B cell (primary cell): Measurements from ENCODE around the gene WNT3A. TPM values are rescaled to one million over a fixed set of nuclear protein-coding genes. Genes with fewer than 3 reads are reported as not detected.
A peak's percentile ranks its signal among the peaks of the same experiment; 100 is the strongest.

Source experiments
- ATAC-seq: fragments of 200-7000 bp; cut with Tn5 transposase; one replicate; pipeline ENCODE4 v1.10.0; 2021; ENCODE audit warnings: low read depth, mild to moderate bottlenecking, moderate number of reproducible peaks, moderate library complexity
- CTCF ChIA-PET: fragments of 350-600 bp; sonication (Branson Sonifier 250); formaldehyde crosslinking; loops from one replicate; lab custom pipeline; 2021; ENCODE audit warnings: antibody characterized with exemption, inconsistent platforms; lab: Charles Lee
- POLR2A ChIA-PET: fragments of 350-600 bp; sonication (Branson Sonifier 250); formaldehyde crosslinking; loops from one replicate; lab custom pipeline; 2021; ENCODE audit warnings: antibody characterized with exemption; lab: Charles Lee
- DNase-seq: peaks from one replicate; pipeline ENCODE4 v3.0.0; 2013
- H2AFZ ChIP-seq: 2 replicates; pipeline ENCODE4 v1.6.1; 2012; ENCODE audit warnings: mild to moderate bottlenecking, low read depth, low read length; ENCODE audit not compliant: insufficient read depth, poor library complexity, severe bottlenecking
- H3K27ac ChIP-seq, 2 donors: 1 replicate in 1 of 2; 2 replicates in 1 of 2; pipeline ENCODE4 v1.5.1; 2012 to 2013; ENCODE audit warnings: low read length in 2 of 2, mild to moderate bottlenecking in 2 of 2, moderate library complexity in 1 of 2
- H3K27me3 ChIP-seq, 4 experiments: fragments of 200-600 bp in 1 of 4; sonication (generic) in 1 of 4; replicated peaks in 1 of 4; 1 replicate in 2 of 4; 2 replicates in 2 of 4; pipeline versions ENCODE4 v1.6.1 to v1.7.0; 2013 to 2016; ENCODE audit warnings: low read length in 3 of 4, mild to moderate bottlenecking in 2 of 4, mixed read lengths in 1 of 4, moderate library complexity in 1 of 4; ENCODE audit not compliant: insufficient read depth in 4 of 4, control insufficient read depth in 3 of 4; ENCODE audit errors: control extremely low read depth in 1 of 4
- H3K36me3 ChIP-seq, 2 experiments: replicated peaks in 1 of 2; 1 replicate in 1 of 2; 2 replicates in 1 of 2; pipeline versions ENCODE4 v1.6.1 to v1.7.1; 2013; ENCODE audit warnings: low read length in 1 of 2; ENCODE audit not compliant: insufficient read depth in 2 of 2, control insufficient read depth in 1 of 2; ENCODE audit errors: control extremely low read depth in 1 of 2, extremely low read depth in 1 of 2
- H3K4me1 ChIP-seq, 2 donors: fragments of 200-600 bp in 1 of 2; sonication (generic) in 1 of 2; 1 replicate in 1 of 2; 2 replicates in 1 of 2; pipeline versions ENCODE4 v1.5.1 to v1.6.1; 2013 to 2017; ENCODE audit warnings: low read length in 2 of 2; ENCODE audit not compliant: control insufficient read depth in 2 of 2, insufficient read depth in 2 of 2
- H3K4me2 ChIP-seq: replicated peaks from 2 replicates; pipeline ENCODE3; 2012; ENCODE audit warnings: mild to moderate bottlenecking, low read depth, low read length; ENCODE audit not compliant: poor library complexity, severe bottlenecking
- H3K4me3 ChIP-seq, 5 experiments: fragments of 200-600 bp in 1 of 5; sonication (generic) in 1 of 5; 1 replicate in 3 of 5; 2 replicates in 2 of 5; pipeline versions ENCODE4 v1.5.1 to v1.7.0; 2011 to 2016; ENCODE audit warnings: low read length in 4 of 5, mild to moderate bottlenecking in 4 of 5, low read depth in 2 of 5, control low read depth in 1 of 5, moderate library complexity in 1 of 5; ENCODE audit not compliant: insufficient read depth in 1 of 5; ENCODE audit errors: control extremely low read depth in 1 of 5, extremely low read depth in 1 of 5
- H3K79me2 ChIP-seq: fragments of 200-600 bp; sonication (generic); one replicate; pipeline ENCODE4 v1.6.0; 2016; ENCODE audit warnings: low read length; ENCODE audit not compliant: control insufficient read depth, insufficient read depth
- H3K9ac ChIP-seq: fragments of 200-600 bp; sonication (generic); 2 replicates; pipeline ENCODE4 v1.6.1; 2017; ENCODE audit warnings: mild to moderate bottlenecking, low read length, moderate library complexity
- H3K9me3 ChIP-seq, 3 donors: one replicate each; pipeline versions ENCODE4 v1.6.1 to v1.7.1; 2013; ENCODE audit warnings: low read length in 2 of 3; ENCODE audit not compliant: control insufficient read depth in 2 of 3, insufficient read depth in 1 of 3; ENCODE audit errors: control extremely low read depth in 1 of 3
- H4K20me1 ChIP-seq: 2 replicates; pipeline ENCODE4 v1.6.0; 2012; ENCODE audit warnings: mild to moderate bottlenecking, low read length; ENCODE audit not compliant: insufficient read depth, control insufficient read depth, poor library complexity, severe bottlenecking
- H3K27ac Mint-ChIP-seq: one replicate; pipeline ENCODE4 v1.8.0; 2021; ENCODE audit warnings: mixed read lengths
- H3K27me3 Mint-ChIP-seq: one replicate; pipeline ENCODE4 v1.8.0; 2021; ENCODE audit warnings: mixed read lengths
- H3K4me1 Mint-ChIP-seq: one replicate; pipeline ENCODE4 v1.8.0; 2021; ENCODE audit warnings: mixed read lengths
- H3K4me3 Mint-ChIP-seq: one replicate; pipeline ENCODE4 v1.8.0; 2021; ENCODE audit warnings: mixed read lengths
- H3K9me3 Mint-ChIP-seq: one replicate; pipeline ENCODE4 v1.8.0; 2022; ENCODE audit warnings: mixed read lengths; ENCODE audit not compliant: insufficient read depth
- EZH2 ChIP-seq: IDR thresholded peaks from 2 replicates; pipeline ENCODE4 v1.6.1; 2012; ENCODE audit warnings: borderline replicate concordance, low read depth, mild to moderate bottlenecking, moderate library complexity, low read length; ENCODE audit not compliant: insufficient read depth, poor library complexity, severe bottlenecking
- WGBS: methylation state at CpG from one replicate; pipeline ENCODE4 v1.1.5; 2013; ENCODE audit warnings: missing lambda C conversion rate; ENCODE audit not compliant: insufficient coverage; 5-methylcytosine and 5-hydroxymethylcytosine counted together
- intact Hi-C: fragments of 100-400 bp; cut with micrococcal nuclease; formaldehyde crosslinking; loops from one replicate; pipeline ENCODE4 v1.10.0; 2022
- polyA plus RNA-seq: library from polyadenylated mRNA; depleted of rRNA; stranded (reverse); fragments of >200 nt; gene quantifications from 2 replicates; pipeline ENCODE4 v1.2.3, GENCODE V29; 2012
- total RNA-seq, 2 donors: library from RNA; stranded (reverse); fragments of 120-200 nt in 1 of 2; gene quantifications; 1 replicate in 1 of 2; 2 replicates in 1 of 2; pipeline versions ENCODE4 v1.2.3 to v1.2.4, GENCODE V29; 2013 to 2022
- TF ChIP-seq, protein P1 (sequence below): fragments of 200-600 bp; IDR thresholded peaks from one replicate; pipeline ENCODE4 v1.8.0; 2022; ENCODE audit warnings: antibody characterized with exemption, mild to moderate bottlenecking

The WNT3A gene
- total and polyA plus RNA-seq, 2 donors (not counting 1 experiment from before 2014, with no cell fraction given) = 0.03 TPM; not detected in 1

DNA sequence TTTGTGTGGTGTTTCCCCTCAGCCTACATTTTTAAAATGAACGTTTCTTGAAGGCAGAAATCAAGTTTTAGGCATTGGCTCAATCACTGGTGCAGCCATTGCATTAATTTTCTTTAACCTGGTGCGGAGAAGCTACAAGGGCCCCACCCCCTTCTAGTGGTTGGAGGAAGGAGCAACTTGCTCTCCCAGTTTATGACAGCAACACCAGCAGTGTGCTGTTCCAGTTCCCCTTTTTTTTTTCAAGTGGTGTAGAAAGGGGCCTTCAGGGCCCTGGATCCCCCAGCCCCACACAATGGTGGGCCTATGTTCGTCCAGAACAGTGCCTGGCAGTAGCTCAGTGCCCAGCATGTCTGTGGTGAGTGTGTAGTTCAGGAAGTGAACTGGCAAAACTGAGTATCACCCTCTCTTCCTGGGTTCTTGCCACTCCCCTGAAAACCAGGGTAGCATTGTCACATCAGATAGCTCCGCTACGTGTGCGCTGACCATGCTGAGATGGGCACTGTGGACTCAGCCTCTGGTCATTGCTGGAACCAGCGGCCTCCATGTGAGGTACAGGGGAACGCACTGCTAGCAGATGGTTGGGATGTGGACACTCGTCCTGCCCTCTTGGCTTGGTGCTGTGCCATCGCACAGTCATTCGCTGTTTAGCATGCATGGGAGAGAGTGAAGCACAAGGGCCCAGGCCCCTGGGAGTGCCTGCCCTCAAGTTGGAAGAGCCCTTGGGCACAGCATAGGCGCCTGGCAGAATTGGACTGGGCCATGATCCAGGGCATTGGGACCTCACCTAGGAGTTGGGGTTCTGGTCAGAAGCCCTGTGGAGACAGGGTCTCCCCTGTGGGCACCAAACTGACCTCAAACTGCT is 83.0 kb downstream of the WNT3A start:
- peak overlapping the region; percentile 69 for H3K4me3 Mint-ChIP-seq

More for the DNA sequence above, 83.0 kb downstream of the WNT3A start:
- peaks cover 68 to 74% of the 10 kb centered on the region in 2 donors for H3K4me1 ChIP-seq
- Mint-ChIP-seq H3K27ac (peak overlapping the region; percentile 15), H3K4me1 (peaks cover 77% of the 10 kb centered on the region), H3K9me3 (peaks cover 3% of the 10 kb centered on the region), H3K27me3 (no peaks in the 10 kb centered on the region)
- WGBS = 90% methylated on average over 9 of the region's 12 CpGs
- H3K4me3 ChIP-seq = no peak overlapping the region
- intact Hi-C loops = no loop called here
- peaks cover 0 to 14% (median 8%) of the 10 kb centered on the region in 3 donors for H3K9me3 ChIP-seq
- DNase-seq = peak; percentile 49
- no peaks in the 10 kb centered on the region for H3K27me3 ChIP-seq
- peak overlapping the region; percentile 11 to 28 for H3K27ac ChIP-seq
- peaks cover 98% of the 10 kb centered on the region for H4K20me1 ChIP-seq
- peak; percentile 65 for ATAC-seq
- H2AFZ ChIP-seq = no peak overlapping the region
- H3K79me2 ChIP-seq = peaks cover 100% of the 10 kb centered on the region
- H3K4me2 ChIP-seq = peak overlapping the region; percentile 49
- peaks cover 0 to 25% of the 10 kb centered on the region in 2 experiments for H3K36me3 ChIP-seq
- ChIA-PET CTCF (interaction anchor here (1.3 kb wide), 1 partner anchor 10 kb away, joined by 3 read pairs; no protein-coding TSS in a partner anchor), POLR2A (interaction anchor here (0.7 kb wide), 1 partner anchor 59 kb away, joined by 3 read pairs; no protein-coding TSS in a partner anchor)
- H3K9ac ChIP-seq = no peak overlapping the region
- TF ChIP-seq, protein P1, sequence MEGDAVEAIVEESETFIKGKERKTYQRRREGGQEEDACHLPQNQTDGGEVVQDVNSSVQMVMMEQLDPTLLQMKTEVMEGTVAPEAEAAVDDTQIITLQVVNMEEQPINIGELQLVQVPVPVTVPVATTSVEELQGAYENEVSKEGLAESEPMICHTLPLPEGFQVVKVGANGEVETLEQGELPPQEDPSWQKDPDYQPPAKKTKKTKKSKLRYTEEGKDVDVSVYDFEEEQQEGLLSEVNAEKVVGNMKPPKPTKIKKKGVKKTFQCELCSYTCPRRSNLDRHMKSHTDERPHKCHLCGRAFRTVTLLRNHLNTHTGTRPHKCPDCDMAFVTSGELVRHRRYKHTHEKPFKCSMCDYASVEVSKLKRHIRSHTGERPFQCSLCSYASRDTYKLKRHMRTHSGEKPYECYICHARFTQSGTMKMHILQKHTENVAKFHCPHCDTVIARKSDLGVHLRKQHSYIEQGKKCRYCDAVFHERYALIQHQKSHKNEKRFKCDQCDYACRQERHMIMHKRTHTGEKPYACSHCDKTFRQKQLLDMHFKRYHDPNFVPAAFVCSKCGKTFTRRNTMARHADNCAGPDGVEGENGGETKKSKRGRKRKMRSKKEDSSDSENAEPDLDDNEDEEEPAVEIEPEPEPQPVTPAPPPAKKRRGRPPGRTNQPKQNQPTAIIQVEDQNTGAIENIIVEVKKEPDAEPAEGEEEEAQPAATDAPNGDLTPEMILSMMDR = no peak
- no peak for TF ChIP-seq EZH2
